Renal cortical epithelial cell (primary cell): ENCODE results near the gene DNAJC2. TPM values are rescaled to one million over a fixed set of nuclear protein-coding genes. Genes with fewer than 3 reads are reported as not detected.
"Not testable (repeated sequence)": the region's sequence is repeated elsewhere in the genome, so short reads cannot be mapped to it uniquely, and the experiment has no call there.

ENCODE experiments used
- DNase-seq: peaks from one replicate; pipeline ENCODE4 v3.0.0-alpha.2; 2011; ENCODE audit warnings: low read depth
- total RNA-seq: library from RNA; depleted of rRNA; stranded (reverse); fragments of >200 nt; gene quantifications from 2 replicates; pipeline ENCODE4 v1.2.3, GENCODE V29; 2014

The DNAJC2 gene
- total RNA-seq, 1 donor from 2014 or later, result 25.4 TPM

DNA sequence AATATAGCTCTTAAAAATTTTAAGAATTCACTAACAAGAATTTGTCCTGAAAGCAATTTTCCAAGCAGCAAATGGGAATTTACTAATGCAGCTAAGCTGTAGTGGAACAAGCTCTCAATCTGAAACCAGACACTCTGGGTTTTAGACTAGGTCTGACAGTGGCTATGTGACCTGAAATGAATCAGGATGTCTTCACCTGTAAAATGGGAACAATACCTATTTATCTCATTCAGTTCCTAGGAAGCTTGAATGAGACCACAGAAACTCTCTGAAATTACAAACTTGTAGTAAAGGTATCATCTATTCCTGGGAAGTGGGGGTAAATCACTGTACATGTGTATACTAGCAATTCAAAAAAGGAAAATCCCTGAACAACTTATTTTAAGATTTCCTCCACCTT, 1.2 kb downstream of the DNAJC2 start:
- DNase-seq, result no peak

DNA sequence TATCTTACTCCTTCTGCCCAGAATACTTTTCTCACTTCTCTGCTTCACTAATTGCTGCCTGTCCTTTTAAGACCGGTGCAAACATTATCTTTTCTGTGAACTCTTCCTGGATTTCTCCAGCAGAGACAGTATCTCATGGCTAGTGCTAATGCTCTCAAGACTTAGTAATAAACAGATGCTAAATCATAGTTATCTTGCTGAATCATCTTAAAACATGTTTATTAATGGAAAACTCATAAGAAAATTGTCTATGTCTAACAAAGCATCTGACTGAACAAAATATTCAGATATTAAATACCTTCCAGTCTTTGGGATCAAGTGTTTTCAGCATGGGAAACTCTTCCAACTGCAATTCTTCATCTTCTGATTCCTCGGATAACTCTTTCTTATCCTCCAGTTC, 3.1 kb downstream of the DNAJC2 start:
- DNase-seq, result no peak

DNA sequence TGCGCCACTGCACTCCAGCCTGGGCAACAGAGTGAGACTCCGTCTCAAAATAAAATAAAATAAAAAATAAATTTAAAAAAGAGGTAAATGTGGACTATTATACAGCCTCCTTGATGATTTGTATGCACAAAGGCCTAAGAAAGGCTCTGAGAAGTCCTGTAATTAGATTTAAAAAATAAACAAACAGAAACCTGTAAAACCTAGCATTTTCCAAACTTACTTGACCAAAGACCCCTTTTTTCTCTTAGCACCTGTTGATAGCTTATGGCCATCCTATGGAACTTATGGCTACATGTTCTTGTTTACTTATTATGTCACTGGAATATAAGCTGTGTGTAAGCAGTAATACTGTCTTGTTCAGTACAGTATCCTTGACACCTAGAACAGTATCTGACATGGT, 5.7 kb downstream of the DNAJC2 start:
- no peak for DNase-seq

DNA sequence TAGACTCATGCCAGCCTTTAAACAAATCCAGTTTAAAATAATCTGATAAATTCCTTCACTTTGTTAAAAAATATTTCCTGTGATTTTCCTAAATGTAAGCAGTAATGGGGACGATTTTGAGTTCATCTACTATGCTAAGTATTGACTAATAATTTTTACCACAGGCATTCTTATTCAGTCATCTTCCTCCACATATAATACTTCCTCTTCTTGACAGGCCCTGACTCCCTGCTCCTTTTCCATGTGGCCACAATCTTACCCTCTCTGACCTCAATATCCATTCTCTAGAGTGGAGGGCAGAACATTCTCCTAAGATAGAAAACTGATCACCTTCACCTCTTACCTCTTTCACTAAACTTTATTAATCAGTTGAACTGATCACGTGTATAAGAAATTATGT, 7.8 kb downstream of the DNAJC2 start:
- no peak for DNase-seq

DNA sequence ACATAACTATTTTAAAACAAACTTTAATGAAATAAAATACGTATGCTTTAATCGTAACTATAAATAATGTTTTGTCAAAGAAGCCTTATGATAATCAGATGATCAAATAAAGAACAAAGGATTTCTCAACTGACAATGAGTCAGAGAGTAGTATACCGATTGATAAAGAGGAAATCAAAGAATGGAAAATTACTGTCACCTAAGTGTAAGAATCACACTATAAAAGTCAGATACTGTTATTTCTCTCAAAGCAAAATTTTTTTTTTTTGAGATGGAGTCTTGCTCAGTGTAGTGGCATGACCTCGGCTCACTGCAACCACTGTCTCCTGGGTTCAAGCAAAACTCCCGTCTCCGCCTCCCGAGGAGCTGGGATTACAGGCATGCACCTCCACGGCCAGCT, 18.8 kb downstream of the DNAJC2 start:
- DNase-seq, result no peak

DNA sequence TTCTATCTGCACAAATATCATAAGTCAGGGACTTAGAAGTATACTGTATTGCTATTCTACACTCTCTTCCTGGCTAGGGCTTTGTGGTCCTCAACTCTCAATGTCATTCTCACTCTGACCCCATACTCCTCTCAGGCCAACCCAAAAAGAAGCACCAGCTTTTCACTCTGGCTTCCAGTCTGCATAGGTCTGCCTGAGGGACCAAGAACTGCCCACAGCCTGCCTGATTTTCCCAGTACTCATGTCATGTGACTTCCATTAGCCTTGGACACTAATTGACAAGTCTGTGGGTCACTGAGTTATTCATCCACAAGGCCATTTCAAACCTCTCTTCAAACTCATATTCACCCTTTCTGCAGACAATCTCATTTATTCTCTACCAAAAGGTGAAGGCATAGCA, 27.6 kb downstream of the DNAJC2 start:
- DNase-seq, result peak; percentile 71

DNA sequence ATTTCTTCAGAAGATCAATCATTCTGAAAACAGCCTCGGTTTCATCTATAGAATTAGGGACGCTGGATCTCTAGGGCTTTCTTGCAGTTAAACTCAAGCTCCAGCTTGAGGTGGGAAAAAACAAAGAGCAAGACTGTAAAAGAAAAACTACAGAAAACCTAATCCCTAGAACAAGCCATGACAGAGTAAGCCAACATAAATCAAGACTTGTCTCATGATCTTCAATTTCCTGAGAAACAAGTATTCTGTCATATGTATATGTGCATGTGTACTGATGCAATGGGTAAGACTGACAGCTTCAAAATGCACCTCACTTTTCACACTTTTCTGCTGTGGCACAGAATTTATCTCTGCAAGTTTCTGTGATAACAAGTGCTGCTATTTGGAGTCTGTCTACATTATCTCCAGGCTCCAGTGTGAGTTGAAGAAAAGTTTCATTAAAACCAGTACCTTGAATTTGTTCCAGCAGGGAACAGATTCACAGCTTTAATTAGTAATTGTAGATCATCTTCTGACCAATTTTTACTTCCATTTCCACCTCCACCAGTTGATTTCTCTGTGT, 28.1 kb downstream of the DNAJC2 start:
- DNase-seq, result no peak

DNA sequence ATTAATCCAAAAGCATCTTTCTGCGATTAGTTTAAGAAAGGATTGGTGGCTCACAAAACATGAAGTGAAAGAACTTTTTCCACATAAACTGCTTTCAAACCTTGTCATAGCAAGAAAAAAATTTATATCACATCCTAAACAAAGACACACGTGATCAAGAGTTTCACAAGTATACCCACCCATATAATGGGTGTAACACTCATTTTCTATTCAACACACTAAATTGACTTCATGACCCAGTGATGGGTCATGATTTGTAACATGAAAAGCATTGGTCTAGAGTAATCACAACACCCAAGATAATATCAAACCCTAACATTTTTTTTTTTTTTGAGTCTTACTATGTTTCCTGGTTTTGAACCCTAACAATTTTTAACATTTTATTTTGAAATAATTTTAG, 29.7 kb downstream of the DNAJC2 start:
- no peak for DNase-seq

DNA sequence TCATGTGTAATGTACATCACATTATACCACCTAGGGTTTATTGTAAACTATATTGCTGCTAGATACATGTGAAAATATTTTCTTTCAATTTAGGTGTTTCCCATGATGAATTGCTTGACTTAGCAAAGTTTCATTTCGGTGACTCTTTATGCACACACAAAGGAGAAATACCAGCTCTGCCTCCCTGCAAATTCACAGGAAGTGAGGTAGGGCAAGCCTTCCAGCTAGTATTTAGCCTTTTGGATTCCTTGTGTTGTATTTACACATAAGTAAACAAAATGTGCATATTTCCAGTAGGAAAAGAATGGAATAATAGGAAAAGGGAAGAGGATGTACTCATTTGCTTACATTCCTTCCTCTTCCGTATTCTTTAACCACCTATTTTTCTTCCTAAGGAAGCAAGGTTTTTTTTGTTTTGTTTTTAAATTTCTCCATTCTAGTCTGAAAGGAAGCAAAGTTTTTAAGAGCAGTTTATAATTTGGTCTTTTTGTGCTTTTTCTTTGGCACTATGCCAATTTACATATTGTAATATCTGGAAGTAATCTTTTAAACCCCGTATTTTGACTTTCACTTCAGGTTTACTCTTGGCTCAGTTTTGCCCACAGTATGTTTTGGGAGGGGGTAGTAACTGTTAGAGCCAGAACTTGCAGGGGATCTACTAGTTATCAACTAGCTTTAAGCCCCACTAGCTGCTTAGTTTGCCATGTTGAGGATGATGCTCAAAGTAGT, 36.9 kb downstream of the DNAJC2 start:
- no peak for DNase-seq

DNA sequence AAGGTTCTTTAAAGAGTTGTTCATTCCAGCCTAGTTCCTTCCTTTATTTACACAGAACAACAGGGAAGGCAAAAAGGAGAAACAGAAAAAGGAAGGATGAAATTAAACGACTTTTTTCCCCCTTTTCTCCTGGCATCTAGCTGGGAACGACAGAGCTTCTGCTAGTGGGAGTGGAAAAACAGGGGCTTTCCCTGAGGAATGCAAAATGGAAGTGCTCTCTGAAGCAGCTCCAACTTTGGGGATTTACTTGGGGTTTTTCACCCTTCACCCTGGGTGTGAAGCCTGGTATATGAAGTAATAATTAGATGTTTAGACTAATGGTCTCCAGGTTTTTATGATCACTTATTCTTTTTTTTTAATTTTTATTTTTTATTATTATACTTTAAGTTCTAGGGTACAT, 43.1 kb downstream of the DNAJC2 start:
- no peak for DNase-seq

DNA sequence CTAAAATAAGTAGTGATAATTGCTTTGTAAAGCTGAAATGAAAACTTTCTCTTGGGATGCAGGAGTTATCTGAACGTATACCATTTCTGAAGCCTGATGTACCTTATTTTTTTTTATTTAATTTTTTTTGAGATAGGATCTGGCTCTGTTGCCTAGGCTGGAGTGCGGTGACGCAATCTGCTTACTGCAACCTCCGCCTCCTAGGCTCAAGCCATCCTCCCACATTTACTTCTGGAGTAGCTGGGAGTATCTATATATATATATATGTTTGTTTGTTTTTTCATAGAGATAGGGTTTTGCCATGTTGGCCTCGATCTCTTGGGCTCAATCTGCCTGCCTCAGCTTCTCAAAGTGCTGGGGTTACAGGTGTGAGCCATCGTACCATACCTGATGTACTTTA, 44.9 kb downstream of the DNAJC2 start:
- DNase-seq, result no peak

DNA sequence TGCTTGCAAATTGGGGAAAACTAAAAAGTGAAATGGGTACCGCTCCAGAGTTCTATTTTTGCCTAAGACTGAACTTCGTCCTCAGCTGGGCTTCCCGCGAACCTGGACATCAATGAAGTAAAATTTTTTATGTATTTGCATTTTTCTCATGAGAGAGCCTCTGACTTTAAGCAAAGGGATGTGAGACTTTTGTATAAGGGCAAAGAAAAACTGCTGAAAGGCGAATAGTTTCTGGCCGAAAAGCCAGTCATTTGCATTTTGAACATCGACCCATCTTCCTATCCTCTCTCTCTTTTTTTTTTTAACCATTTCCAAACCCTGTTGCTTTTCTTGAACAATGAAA, 46.8 kb downstream of the DNAJC2 start:
- DNase-seq, result no peak

DNA sequence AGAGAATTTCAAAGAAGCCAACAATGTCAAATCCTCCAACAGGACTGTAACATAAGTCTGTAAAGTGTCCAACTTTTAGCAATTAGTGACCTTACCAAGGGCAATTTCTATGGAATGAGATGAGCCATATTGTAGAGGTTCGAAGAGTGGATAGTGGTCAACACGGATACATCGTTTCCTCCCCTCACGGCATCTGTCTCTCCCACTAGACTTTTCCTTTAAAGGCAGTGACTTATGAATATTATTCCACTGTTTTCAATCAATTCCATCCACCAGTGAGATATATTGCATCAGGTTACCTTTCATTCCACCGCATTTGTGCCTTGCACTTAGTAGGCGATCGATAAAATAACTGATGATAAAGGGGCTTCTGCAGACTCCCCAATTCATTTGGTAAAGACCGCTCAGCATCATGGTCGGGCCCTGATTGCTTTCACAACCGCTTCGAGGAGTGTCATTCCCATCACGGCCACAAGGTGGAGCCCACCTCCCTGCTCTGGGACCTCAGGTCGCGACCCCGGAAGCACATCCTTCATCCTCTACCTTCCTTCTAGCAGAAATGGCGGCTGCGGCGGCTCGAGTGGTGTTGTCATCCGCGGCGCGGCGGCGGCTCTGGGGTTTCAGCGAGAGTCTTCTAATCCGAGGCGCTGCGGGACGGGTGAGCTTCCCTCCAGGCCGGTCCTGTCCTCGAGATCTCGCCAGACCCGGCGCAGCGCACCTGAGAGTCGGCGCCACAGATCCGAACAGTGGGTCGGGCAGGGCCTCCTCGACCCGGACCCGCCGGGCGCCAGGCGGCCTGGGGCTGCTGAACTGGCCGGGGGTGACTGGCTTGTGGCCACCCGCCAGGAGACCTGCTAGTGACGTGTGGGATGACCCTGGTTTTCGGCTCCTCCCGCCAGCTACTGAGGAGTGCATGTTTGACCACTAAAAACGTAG, 47.4 kb downstream of the DNAJC2 start, which contains the start of gene PMPCB:
PMPCB (plus strand) TSS at position 535 of the 936 bp plus-strand sequence; CDS start at position 560, 25 bp downstream.
- DNase-seq, result peak; percentile 83

DNA sequence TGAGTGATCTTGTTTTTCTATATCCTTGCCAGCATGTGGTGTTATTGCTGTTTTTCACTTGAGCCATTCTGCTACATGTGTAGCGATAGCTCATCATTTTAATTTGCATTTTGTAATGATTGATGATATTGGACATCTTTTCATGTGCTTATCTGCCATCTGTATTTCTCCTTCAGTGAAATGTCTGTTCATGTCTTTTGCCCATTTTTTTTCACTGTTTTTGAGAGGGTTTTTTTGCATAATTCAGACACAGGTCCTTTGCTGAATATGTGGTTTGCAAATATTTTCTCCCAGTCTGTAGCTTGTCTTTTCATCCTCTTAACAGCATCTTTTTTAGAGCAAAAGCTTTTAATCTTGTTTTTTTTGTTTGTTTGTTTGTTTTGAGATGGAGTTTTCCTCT, 51.0 kb downstream of the DNAJC2 start:
- no peak for DNase-seq

DNA sequence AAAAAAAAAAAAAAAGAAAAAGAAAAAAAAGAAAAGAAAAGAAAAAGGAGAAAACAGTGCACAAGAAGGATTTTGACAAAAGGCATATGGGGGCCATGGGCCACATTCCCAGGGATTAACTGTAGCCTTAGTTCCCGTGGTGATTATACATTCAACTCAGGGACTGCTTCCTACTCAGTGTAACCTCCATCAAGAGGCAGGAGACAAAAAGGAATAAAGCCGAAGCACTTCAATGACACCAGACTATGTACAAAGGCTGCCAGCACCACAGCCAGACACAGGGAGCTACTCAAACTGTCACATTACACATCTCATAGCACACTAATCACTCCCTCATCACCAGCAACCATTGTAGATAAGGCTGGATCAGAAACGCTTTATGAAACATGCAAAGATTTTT, 52.4 kb downstream of the DNAJC2 start:
- no peak for DNase-seq

DNA sequence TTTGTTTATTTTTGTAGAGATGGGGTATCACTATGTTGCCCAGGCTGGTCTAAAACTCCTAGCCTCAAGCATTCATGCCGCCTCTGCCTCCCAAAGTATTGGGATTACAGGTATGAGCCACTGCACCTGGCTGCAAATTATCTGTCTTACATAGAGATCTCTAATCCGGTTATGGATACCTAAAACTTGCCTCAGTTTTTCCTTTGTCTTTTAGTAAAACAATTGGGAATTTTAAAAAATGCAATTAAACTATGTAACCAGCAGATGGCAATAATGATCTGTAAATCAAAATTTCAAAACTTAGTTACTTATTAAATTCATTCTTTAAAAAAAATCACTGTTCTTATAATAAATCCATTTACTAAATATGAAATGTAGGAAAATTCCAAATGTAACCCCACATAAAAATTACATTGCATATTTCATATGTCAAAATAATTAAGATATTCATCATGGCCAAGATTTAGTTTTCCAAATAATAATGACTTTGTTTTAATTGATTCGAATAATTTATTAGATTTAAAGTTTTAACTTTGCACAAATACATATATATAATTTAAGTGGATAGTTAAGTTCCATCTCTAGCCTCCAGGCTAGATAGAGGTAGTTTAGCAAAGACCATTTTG, 61.7 kb downstream of the DNAJC2 start:
- not testable (repeated sequence) for DNase-seq

DNA sequence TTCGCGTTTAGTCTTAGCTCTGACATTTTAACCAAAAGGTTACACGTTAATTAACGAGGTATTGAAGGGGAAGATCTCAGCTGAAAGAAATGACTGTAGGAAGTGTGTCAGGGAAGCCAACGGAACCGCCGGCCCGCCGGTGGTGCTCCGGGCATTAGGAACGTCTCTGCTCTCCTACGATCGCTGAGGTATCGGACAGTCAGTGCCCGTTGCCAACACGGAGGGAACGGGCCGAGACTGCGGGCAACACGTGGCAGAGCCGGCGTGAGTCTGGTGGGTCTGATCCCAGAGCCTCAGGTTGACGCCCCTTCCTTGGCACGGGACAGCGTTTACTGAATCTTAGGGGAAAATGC, 63.8 kb downstream of the DNAJC2 start:
- not testable (repeated sequence) for DNase-seq

DNA sequence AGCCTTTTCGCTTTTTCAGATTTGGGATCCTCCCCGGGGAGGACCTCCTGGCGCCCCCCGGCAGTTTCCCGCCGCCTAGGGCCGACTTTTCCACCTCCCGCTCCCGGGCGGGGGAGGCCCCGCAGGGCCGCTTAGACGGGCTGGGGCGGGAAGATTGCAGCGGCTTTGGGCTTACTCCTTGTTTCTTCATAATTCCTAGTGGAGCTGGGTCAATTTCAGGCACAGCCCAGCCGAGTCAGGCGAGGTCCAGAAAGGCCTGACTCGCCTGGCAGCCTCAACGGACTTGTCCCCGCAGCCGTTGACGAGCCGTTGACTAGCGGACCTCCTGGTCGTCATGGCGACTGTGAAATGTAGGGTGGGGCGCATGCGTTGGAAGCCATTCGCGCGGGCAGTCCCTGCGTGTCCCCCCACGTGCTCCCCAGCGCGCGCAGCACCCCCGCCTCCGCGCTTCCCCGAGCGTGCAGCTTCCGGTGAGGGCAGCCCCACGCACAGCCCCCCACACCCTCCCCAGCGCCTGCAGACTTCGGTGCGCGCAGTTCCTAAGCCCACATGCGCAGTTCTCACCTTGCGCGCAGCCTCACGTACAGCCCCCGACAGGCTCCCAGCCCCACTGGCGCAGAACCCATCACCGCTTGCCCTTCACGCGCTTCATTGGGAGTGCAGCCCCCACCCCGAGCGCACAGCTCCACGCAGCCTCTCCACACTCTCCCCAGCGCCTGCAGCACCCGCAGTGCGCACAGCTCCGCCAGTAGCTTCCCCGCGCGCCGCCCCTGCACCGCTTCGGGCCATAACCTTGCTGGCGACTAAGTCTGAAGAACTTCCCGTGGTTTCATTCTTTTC, 64.4 kb downstream of the DNAJC2 start:
- DNase-seq, result peak; percentile 41

DNA sequence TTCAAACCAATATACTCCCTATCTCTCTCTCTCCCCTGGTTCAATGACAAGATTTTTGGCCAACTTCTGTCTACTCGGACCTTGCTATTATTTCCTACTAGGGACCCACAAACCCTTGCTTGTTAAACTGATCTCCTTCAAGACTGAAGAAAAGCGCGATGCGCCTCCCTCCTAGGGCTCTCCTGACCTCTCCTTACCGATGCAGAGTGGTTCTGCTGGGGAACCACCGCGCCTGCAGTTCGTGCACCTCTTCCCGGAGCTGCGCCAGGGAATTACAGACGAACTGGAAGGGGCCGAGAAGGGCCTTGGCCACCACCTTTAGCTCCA, 65.0 kb downstream of the DNAJC2 start:
- not testable (repeated sequence) for DNase-seq

DNA sequence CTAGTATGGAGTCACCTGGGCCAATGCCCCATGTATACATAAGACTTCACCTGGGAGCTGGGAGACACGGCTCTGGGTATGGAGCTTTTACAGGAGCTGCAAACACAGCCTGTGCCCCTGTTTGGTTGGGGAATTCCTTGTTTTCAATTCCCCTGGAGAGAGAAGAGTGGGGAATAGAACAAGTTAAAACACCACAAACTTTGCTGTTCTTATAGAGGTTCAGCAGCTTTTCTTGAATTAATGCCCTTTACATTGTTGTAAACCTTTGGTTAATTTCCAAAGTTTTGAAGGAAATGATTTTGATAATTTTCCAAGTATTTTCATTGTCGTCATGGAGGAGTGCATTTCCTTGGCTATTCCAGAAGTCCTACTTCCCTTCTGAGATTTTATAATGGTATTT, 66.4 kb downstream of the DNAJC2 start:
- not testable (repeated sequence) for DNase-seq

DNA sequence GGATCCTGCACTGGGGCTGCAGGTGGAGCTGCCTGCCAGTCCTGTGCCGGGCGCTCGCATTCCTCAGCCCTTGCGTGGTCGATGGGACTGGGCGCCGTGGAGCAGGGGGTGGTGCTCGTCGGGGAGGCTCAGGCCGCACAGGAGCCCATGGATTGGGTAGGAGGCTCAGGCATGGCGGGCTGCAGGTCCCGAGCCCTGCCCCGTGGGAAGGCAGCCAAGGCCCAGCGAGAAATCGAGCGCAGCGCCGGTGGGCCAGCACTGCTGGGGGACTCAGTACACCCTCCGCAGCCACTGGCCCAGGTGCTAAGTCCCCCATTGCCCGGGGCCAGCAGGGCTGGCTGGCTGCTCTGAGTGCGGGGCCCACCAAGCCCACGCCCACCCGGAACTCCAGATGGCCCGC, 69.7 kb downstream of the DNAJC2 start:
- not testable (repeated sequence) for DNase-seq

DNA sequence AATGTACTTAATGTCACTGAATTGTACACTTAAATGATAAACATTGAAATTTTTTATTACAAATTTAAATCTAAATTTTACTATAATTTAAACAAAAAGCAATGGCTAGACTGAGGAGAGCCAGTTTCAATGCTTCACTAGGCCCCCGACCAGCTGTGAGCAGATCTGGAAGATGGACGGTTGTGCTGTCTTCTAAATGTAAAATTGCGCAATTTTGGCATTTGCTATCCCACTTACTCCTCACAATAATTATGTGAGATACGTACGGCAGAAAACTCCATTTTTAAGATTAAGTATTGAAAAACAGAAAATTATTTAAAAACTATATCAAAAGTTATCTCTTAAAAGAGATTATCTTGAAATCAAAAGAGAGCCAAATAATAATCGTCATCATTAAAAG, 71.2 kb downstream of the DNAJC2 start:
- DNase-seq, result not testable (repeated sequence)
